HG03354 (cell line): ENCODE measurements around the gene IL20RB.

Experiments
- ATAC-seq: cut with Tn5 transposase; IDR thresholded peaks from one replicate; pipeline ENCODE4 v1.9.1; 2021; ENCODE audit warnings: mild to moderate bottlenecking; ENCODE audit not compliant: unreplicated experiment, poor library complexity, severe bottlenecking

IL20RB gene

GRCh38 chr3:137020888-137021287 lies 63.1 kb downstream of the IL20RB start:
- no peak for ATAC-seq

- no peak for ATAC-seq
These were observed 66.6 kb downstream of the IL20RB start for GRCh38 chr3:137024348-137024747.

- no peak for ATAC-seq
These were observed 68.9 kb downstream of the IL20RB start for GRCh38 chr3:137026701-137027100.

- peak; percentile 89 for ATAC-seq
These were observed 74.8 kb downstream of the IL20RB start for GRCh38 chr3:137032465-137033120.

- ATAC-seq: no peak
These were observed 77.8 kb downstream of the IL20RB start for GRCh38 chr3:137035631-137036030.

GRCh38 chr3:137039570-137039969 lies 81.8 kb downstream of the IL20RB start:
- ATAC-seq: no peak

- ATAC-seq: no peak
These were observed 83.5 kb downstream of the IL20RB start for GRCh38 chr3:137041251-137041650.

- no peak for ATAC-seq
These were observed 83.9 kb downstream of the IL20RB start for GRCh38 chr3:137041686-137042085.

GRCh38 chr3:137046747-137047146 lies 89.0 kb downstream of the IL20RB start:
- ATAC-seq: no peak

- no peak for ATAC-seq
These were observed 89.5 kb downstream of the IL20RB start for GRCh38 chr3:137047240-137047639.

GRCh38 chr3:137050281-137050680 lies 92.5 kb downstream of the IL20RB start:
- ATAC-seq: no peak

GRCh38 chr3:137052298-137052697 lies 94.5 kb downstream of the IL20RB start:
- no peak for ATAC-seq
